GM12874 (cell line): ENCODE measurements around the gene SUGP1.

Source experiments
- TF ChIP-seq, protein P1 (sequence below): IDR thresholded peaks from 2 replicates; pipeline ENCODE4 v1.5.1; 2011; ENCODE audit warnings: low read depth, mild to moderate bottlenecking, control low read depth, low read length, moderate library complexity; ENCODE audit not compliant: insufficient read depth

The SUGP1 gene

DNA sequence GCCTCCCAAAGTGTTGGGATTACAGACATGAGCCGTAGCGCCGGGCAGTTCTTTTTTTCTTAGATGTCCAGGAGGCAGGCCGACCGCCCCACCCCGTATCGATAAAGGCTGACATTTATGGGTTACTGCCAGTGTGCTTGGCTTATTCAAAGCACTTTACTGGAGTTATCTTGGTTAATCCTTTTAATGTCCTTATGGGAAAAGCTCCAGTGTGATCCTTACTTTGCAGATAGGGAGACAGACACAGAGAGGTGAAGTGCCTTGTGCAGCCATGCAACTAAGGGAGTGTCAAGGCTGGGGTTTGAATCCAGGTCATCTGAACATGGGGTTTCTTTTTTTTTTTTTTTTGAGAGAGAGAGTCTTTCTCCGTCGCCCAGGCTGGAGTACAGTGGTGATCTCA, 89.3 kb downstream of the SUGP1 start:
- TF ChIP-seq, protein P1, sequence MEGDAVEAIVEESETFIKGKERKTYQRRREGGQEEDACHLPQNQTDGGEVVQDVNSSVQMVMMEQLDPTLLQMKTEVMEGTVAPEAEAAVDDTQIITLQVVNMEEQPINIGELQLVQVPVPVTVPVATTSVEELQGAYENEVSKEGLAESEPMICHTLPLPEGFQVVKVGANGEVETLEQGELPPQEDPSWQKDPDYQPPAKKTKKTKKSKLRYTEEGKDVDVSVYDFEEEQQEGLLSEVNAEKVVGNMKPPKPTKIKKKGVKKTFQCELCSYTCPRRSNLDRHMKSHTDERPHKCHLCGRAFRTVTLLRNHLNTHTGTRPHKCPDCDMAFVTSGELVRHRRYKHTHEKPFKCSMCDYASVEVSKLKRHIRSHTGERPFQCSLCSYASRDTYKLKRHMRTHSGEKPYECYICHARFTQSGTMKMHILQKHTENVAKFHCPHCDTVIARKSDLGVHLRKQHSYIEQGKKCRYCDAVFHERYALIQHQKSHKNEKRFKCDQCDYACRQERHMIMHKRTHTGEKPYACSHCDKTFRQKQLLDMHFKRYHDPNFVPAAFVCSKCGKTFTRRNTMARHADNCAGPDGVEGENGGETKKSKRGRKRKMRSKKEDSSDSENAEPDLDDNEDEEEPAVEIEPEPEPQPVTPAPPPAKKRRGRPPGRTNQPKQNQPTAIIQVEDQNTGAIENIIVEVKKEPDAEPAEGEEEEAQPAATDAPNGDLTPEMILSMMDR: no peak

DNA sequence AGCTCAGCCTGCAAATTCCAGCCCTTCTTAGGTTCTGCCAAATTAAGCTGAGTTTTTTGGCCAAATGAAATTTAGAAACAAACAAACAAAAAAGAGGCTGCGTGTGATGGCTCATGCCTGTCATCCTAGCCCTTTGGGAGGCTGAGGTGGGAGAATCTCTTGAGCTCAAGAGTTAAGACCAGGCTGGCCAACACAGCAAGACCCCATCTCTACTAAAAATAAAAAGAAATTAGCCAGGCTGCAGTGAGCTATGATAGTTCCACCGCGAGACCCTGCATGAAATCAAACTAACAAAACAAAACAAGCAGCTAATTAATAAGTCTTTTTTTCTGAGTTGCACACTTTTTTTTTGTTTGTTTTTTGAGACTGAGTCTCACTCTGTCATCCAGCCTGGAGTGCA, 90.6 kb downstream of the SUGP1 start:
- TF ChIP-seq, protein P1: no peak

- TF ChIP-seq, protein P1: no peak
These were observed 93.1 kb downstream of the SUGP1 start for GRCh38 chr19:19227217-19227616.

DNA sequence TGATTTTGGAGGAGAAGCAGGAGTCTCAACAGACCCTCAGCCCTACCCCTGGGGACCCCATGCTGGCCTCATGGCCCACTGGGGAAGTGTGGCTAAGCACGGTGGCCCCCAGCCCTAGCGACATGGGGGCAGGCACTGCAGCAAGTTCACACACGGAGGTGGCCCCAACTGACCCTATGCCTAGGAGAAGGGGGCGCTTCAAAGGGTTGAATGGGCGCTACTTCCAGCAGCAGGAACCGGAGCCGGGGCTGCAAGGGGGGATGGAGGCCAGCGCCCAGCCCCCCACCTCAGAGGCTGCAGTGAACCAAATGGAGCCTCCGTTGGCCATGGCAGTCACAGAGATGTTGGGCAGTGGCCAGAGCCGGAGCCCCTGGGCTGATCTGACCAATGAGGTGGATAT, 93.6 kb downstream of the SUGP1 start:
- TF ChIP-seq, protein P1: no peak

DNA sequence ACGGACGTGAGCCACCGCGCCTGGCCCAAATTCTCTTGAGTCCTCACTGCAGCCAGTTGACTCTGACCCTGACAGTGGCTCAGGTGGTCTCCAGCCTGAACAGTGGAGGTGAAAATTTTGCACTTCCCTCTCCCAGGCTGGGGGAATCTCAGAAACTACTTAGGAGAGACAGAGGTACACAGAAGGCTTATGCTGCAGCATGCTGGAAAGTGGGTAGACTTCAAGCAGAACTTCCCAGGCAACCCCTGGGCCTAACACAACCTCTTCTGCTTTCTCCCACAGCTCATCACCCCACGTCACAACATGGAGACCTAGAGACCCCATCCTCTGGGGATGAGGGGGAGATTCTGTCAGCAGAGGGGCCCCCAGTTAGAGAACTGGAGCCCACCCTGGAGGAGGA, 94.1 kb downstream of the SUGP1 start:
- TF ChIP-seq, protein P1: no peak
